Stimulated activated CD4-positive, alpha-beta T cell treated with anti-CD3 and anti-CD28 coated beads, TNF-alpha, amount 100 ng/mL, for 1 hour (primary cell): ENCODE measurements around the gene MOGAT1.
A peak's percentile ranks its signal among the peaks of the same experiment; 100 is the strongest.

ENCODE experiments used
- DNase-seq, 3 donors: peaks; one replicate each; pipeline ENCODE4 v3.0.0-alpha.2; 2020; ENCODE audit warnings: low read depth in 3 of 3, low spot score in 1 of 3

The MOGAT1 gene

GRCh38 chr2:222671259-222672067, at the start of gene MOGAT1:
MOGAT1 (plus strand) TSS chr2:222671658; CDS start chr2:222671786, 128 bp downstream.
- no peak for DNase-seq

- DNase-seq, result no peak
These were observed 49.6 kb upstream of the MOGAT1 start for GRCh38 chr2:222621893-222622292.

- no peak for DNase-seq
These were observed 48.5 kb upstream of the MOGAT1 start for GRCh38 chr2:222622910-222623309.

- no peak for DNase-seq
These were observed 47.6 kb upstream of the MOGAT1 start for GRCh38 chr2:222623756-222624309.

- no peak for DNase-seq
These were observed 43.7 kb upstream of the MOGAT1 start for GRCh38 chr2:222627764-222628163.

GRCh38 chr2:222635295-222635694, 36.2 kb upstream of the MOGAT1 start:
- DNase-seq, result no peak

- no peak for DNase-seq
These were observed 34.4 kb upstream of the MOGAT1 start for GRCh38 chr2:222637067-222637466.

GRCh38 chr2:222641336-222641735, 30.1 kb upstream of the MOGAT1 start:
- no peak for DNase-seq

GRCh38 chr2:222643134-222643533, 28.3 kb upstream of the MOGAT1 start:
- DNase-seq, result no peak

GRCh38 chr2:222646008-222646407, 25.4 kb upstream of the MOGAT1 start:
- DNase-seq, result no peak

GRCh38 chr2:222649801-222650200, 21.7 kb upstream of the MOGAT1 start:
- no peak for DNase-seq

- DNase-seq, result no peak
These were observed 19.6 kb upstream of the MOGAT1 start for GRCh38 chr2:222651718-222652418.

- DNase-seq, result no peak
These were observed 18.8 kb upstream of the MOGAT1 start for GRCh38 chr2:222652491-222653255.

- DNase-seq, result no peak
These were observed 18.2 kb upstream of the MOGAT1 start for GRCh38 chr2:222653280-222653679.

GRCh38 chr2:222655787-222656525, 15.5 kb upstream of the MOGAT1 start, which contains the start of gene FARSB:
FARSB (minus strand) TSS chr2:222656092; CDS start chr2:222656073, 19 bp downstream.
- peak; percentile 84 to 91 (median 85) for DNase-seq

- DNase-seq, result no peak
These were observed 14.7 kb upstream of the MOGAT1 start for GRCh38 chr2:222656526-222657446.

GRCh38 chr2:222663479-222663878, 8.0 kb upstream of the MOGAT1 start:
- DNase-seq, result no peak

GRCh38 chr2:222668494-222669154, 2.8 kb upstream of the MOGAT1 start:
- DNase-seq, result no peak

- no peak for DNase-seq
These were observed 2.1 kb upstream of the MOGAT1 start for GRCh38 chr2:222669353-222669752.
